Activated T-helper 1 cell treated with anti-CD3 and anti-CD28 coated beads, Interleukin-12 subunit alpha, Interleukin-12 subunit beta, Interleukin-2, Interleukin-4 antibody, amounts not matched to agents 30 ng/mL and 10 ng/mL and 1 ng/mL, durations not matched to agents 14 hours and 24 hours and 36 hours (primary cell): ENCODE measurements around the gene SLC6A5. TPM values are rescaled to one million over a fixed set of nuclear protein-coding genes. Genes with fewer than 3 reads are reported as not detected.
"Not testable (repeated sequence)": the region's sequence is repeated elsewhere in the genome, so short reads cannot be mapped to it uniquely, and the experiment has no call there.

Experiments used
- DNase-seq: peaks from one replicate; pipeline ENCODE4 v3.0.0; 2021; ENCODE audit warnings: low spot score
- H3K27ac Mint-ChIP-seq: one replicate; pipeline ENCODE4 v1.8.0; 2021; ENCODE audit warnings: mild to moderate bottlenecking, mixed read lengths
- H3K27me3 Mint-ChIP-seq: one replicate; pipeline ENCODE4 v1.8.0; 2022; ENCODE audit warnings: mild to moderate bottlenecking, moderate library complexity, mixed read lengths; ENCODE audit not compliant: insufficient read depth
- H3K36me3 Mint-ChIP-seq: one replicate; pipeline ENCODE4 v1.8.0; 2021; ENCODE audit warnings: low read depth, mixed read lengths
- H3K4me1 Mint-ChIP-seq: one replicate; pipeline ENCODE4 v1.8.0; 2021; ENCODE audit warnings: low read depth, mixed read lengths
- H3K4me3 Mint-ChIP-seq: one replicate; pipeline ENCODE4 v1.8.0; 2021; ENCODE audit warnings: mild to moderate bottlenecking, moderate library complexity, mixed read lengths
- H3K9me3 Mint-ChIP-seq: one replicate; pipeline ENCODE4 v1.8.0; 2021; ENCODE audit warnings: mixed read lengths
- intact Hi-C: fragments of 100-400 bp; cut with micrococcal nuclease; formaldehyde crosslinking; loops from one replicate; pipeline ENCODE4 v1.15.1; 2024
- total RNA-seq: library from RNA; stranded (reverse); gene quantifications from 2 replicates; pipeline ENCODE4 v1.2.3, GENCODE V29; 2022

The SLC6A5 gene
- not detected in 2 replicates for total RNA-seq

DNA sequence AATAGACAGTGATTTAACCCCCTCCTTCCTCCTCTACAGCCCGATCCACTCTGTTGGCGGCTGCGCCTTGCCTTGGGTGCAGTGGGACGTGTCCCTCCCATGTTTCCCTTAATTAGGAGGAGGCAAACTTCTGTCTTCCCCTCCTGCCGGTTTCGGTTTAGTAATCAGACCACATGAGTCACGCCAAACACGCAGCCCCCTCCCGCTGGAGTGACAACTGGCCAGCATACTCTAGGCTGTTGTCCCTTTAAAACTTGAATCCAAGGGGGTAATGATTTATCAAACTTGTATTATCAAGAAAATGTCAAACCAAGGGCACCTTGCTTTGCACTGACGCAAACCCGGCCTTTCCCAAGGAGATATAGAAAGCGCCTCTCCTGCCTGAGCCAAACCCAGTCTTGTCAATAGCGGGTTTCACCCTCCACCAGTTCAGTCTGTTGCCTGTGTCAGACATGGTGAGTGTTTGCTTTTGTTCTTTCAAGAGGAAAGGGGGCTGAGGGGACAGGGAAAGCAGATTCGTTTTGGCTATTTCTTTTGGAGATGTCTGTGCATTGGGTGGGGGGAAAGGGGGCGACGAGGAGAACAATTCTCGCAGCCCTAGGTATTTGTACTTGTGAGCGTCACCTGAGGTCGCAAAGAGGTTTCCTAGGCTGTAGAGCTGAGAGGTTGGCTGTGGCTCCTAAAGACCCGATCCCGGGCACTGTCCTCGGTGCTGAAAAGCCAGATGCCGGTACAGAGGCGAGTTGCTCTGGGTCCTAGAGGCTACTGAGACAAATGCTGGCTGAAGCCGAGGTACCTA, at the start of gene SLC6A5:
Gene SLC6A5, plus strand, starts transcription at position 388 of the 799 bp plus-strand sequence. Its CDS starts 65 bp downstream, at position 453.
- Mint-ChIP-seq H3K9me3 (peaks cover 12% of the 10 kb centered on the region), H3K36me3 (peaks cover 2% of the 10 kb centered on the region), H3K27me3 (peaks cover 77% of the 10 kb centered on the region), H3K4me3 (no peak within 1 kb of the TSS), H3K4me1 (no peaks in the 10 kb centered on the region), H3K27ac (peak within 1 kb of the TSS; percentile 40)
- intact Hi-C loops, result loop anchor here (2.0 to 5.0 kb wide), 2 partner anchors 73 to 443 kb away; no protein-coding TSS in a partner anchor
- DNase-seq, result no peak

DNA sequence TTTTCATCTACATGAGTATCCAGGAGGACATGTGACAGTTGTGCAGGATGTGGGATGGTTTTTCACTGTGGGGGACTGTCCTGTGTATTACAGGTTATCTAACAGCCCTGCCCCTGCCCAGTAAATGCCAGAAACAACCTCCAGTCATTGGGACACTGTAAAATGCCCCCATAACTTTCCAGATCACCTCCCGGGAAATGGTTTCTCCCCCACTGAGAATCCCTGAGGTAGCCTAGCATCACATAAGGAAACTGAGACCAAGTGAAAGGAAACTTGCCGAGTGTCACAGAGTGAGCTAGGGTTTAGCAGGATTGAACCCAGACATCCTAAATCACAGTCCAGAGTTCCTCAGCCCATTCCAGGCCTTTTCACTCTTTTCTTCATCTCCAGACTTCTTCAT, 48.3 kb upstream of the SLC6A5 start:
- Mint-ChIP-seq H3K27ac (no peak overlapping the region), H3K4me3 (no peak overlapping the region), H3K27me3 (peaks cover 1% of the 10 kb centered on the region), H3K9me3 (no peaks in the 10 kb centered on the region), H3K4me1 (no peaks in the 10 kb centered on the region), H3K36me3 (no peaks in the 10 kb centered on the region)
- intact Hi-C loops, result no loop called here
- DNase-seq, result no peak

DNA sequence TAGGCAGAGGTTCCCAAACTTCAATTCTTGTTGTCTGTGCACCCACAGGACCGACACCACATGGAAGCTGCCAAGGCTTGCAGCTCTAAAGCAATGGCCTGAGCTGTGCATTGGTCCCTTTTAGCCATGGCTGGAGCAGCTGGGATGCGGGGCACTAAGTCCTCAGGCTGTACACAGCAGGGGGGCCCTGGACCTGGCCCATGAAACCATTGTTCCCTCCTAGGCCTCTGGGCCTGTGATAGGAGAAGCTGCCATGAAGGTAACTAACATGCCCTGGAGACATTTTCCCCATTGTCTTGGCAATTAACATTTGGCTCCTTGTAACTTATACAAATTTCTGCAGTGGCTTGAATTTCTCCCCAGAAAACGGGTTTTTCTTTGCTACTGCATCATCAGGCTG, 43.6 kb upstream of the SLC6A5 start:
- no peaks in the 10 kb centered on the region for H3K36me3 Mint-ChIP-seq
- peaks cover 1% of the 10 kb centered on the region for H3K27me3 Mint-ChIP-seq
- intact Hi-C loops, result no loop called here
- no peaks in the 10 kb centered on the region for H3K9me3 Mint-ChIP-seq
- no peak overlapping the region for H3K4me3 Mint-ChIP-seq
- no peak overlapping the region for H3K27ac Mint-ChIP-seq
- H3K4me1 Mint-ChIP-seq, result no peaks in the 10 kb centered on the region
- DNase-seq, result no peak

DNA sequence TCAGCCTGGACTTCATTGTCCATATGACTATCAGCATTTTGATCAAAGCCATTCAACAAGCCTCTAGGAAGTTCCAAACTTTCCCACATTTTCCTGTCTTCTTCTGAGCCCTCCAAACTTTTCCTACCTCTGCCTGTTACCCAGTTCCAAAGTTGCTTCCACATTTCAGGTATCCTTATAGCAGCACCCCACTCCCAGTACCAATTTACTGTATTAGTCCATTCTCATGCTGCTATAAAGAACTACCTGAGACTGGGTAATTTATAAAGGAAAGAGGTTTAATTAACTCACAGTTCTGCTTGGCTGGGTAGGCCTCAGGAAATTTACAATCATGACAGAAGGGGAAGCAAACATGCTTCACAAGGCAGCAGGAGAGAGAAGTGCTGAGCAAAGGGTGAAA, 43.0 kb upstream of the SLC6A5 start:
- DNase-seq, H3K36me3 Mint-ChIP-seq, H3K4me1 Mint-ChIP-seq, intact Hi-C loops, H3K27ac Mint-ChIP-seq, H3K9me3 Mint-ChIP-seq, H3K27me3 Mint-ChIP-seq, H3K4me3 Mint-ChIP-seq: not testable (repeated sequence)

DNA sequence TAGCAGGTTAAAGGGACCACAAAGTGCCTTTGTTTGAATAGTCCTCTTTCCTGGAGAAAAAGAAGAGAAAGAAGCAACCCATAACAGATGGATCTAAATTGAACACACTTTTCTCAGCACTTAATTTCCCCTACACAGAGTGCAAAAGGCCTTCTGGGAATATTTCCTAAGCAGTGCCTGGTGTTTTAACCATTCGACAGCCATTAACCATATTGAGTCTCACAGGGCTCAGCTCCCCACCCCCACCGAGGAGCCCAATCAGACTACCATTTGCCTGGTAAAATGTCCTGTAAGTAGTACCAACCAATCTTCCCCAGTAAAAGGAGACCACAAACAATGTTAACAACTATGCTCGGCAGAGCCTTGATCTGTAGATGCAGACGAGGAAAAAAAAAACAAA, 40.7 kb upstream of the SLC6A5 start:
- H3K4me3 Mint-ChIP-seq, result no peak overlapping the region
- no peaks in the 10 kb centered on the region for H3K4me1 Mint-ChIP-seq
- no peak for DNase-seq
- H3K27ac Mint-ChIP-seq, result no peak overlapping the region
- H3K36me3 Mint-ChIP-seq, result no peaks in the 10 kb centered on the region
- peaks cover 5% of the 10 kb centered on the region for H3K27me3 Mint-ChIP-seq
- H3K9me3 Mint-ChIP-seq, result no peaks in the 10 kb centered on the region
- intact Hi-C loops, result no loop called here

DNA sequence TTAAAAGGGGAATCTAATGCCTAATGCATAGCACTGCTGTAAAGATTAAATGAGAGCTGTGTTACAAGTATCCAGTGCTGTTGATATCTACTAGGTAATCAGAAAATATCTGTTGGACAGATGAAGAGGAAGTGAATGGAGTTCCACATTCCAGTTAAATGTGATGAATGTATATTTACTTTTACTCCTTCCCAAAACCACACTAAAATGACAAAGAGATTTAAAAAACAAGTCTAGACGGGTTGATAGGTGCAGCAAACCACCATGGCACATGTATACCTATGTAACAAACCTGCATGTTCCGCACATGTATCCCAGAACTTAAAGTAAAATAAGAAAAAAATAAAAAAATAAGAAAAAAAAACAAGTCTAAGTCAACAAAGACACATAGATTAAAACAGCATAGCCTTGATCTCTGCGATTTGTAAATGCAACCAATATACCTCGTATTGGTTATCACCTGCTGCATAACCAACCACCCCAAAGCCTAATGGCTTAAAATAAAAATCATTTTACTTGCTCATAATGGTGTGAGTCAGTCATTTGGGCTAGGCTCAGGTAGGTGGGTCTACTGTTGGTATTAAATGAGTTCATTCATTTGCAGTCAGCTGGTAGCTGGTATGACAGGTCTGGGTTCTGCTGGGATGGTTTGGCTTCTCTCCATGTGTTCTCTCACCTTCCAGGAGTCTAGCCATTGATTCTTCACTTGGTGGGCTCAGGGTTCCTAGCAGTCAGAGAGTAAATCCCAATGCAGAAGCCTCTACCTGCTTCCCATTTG, 39.7 kb upstream of the SLC6A5 start:
- H3K27me3 Mint-ChIP-seq, result peaks cover 4% of the 10 kb centered on the region
- intact Hi-C loops, result no loop called here
- H3K27ac Mint-ChIP-seq, result no peak overlapping the region
- DNase-seq, result no peak
- no peak overlapping the region for H3K4me3 Mint-ChIP-seq
- no peaks in the 10 kb centered on the region for H3K4me1 Mint-ChIP-seq
- no peaks in the 10 kb centered on the region for H3K9me3 Mint-ChIP-seq
- H3K36me3 Mint-ChIP-seq, result no peaks in the 10 kb centered on the region

DNA sequence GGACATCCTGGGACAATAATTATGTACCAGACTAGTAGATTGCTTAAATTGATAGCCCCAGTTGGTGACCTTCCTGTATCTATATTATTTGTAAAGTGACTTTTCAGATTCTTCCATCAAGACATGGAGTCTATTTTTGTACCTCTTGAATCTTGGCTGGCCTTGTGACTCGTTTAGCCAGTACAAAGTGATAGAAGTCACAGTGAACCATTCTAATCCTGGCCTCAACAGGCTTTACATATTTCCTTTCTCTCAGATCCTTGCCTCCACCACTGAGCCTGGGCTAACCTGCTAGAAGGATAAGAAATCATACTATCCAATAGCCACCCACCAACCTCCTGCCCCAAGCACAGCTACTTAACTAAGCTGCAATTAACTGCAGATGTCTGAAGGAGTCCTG, 37.5 kb upstream of the SLC6A5 start:
- Mint-ChIP-seq H3K4me1 (no peaks in the 10 kb centered on the region), H3K9me3 (no peaks in the 10 kb centered on the region), H3K36me3 (no peaks in the 10 kb centered on the region), H3K27ac (no peak overlapping the region), H3K4me3 (no peak overlapping the region), H3K27me3 (peaks cover 4% of the 10 kb centered on the region)
- intact Hi-C loops, result no loop called here
- DNase-seq, result no peak

DNA sequence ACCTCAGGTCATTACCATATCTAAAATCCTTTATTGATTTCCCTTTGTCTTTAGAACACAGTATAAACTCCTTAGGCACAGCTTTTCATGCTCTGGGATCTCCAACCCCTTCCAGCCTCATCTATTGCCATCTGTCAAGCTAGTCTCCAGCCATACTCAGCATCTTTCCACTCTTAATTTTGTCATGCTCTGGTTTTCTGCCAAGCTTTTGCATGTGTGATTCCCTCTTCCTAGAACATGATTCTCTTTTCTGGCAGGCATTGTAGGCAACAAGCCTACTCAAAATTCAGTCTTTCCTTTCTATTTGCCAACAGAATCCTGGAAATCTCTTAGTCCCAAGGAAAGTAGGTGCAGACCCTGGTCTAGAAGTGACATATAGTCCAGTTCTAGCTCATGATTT, 35.5 kb upstream of the SLC6A5 start:
- Mint-ChIP-seq H3K9me3 (no peaks in the 10 kb centered on the region), H3K27me3 (peaks cover 4% of the 10 kb centered on the region)

DNA sequence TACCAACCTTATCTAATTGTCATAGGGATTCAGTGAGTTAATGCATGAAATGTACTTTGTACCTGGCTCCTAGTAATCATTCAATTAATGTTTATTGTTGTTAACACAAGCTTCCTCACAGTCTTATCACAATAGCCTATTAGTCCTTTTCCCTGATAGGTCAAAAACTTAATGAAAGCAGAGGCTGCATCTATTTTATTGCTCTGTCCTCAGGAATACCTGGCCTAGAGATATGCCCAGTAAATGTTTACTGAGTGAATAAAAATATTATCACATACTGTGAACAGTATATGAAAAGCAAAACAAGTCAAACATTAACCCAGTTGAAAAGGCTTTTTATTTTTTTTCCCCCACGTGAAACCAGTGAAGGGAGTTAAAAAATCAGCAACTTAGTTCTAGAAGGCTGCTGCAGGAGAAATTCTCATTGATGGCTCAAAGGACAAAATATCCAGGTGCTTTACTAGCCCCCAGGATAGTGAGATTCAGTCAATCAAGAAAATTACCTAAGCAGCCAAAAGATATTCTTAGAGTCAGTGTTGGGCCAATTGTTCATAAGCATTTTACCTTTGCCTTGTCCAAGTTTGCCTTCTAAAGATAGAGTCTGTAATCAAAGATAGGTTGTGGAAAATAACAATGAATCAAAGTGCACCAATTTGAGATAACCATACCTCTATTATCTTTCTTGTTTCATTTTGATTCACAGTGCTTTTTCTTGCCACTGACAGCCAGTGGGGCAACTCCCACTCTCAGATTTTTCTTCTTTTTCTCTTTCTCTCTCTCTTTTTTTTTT, 34.4 kb upstream of the SLC6A5 start:
- peaks cover 4% of the 10 kb centered on the region for H3K27me3 Mint-ChIP-seq
- DNase-seq, result no peak
- H3K36me3 Mint-ChIP-seq, result no peaks in the 10 kb centered on the region
- H3K27ac Mint-ChIP-seq, result no peak overlapping the region
- no peaks in the 10 kb centered on the region for H3K9me3 Mint-ChIP-seq
- H3K4me3 Mint-ChIP-seq, result no peak overlapping the region
- no peaks in the 10 kb centered on the region for H3K4me1 Mint-ChIP-seq
- intact Hi-C loops, result no loop called here

More for the DNA sequence above, 35.5 kb upstream of the SLC6A5 start:
- H3K4me1 Mint-ChIP-seq, result no peaks in the 10 kb centered on the region
- no peaks in the 10 kb centered on the region for H3K36me3 Mint-ChIP-seq
- DNase-seq, result no peak
- intact Hi-C loops, result no loop called here
- H3K4me3 Mint-ChIP-seq, result no peak overlapping the region
- no peak overlapping the region for H3K27ac Mint-ChIP-seq

DNA sequence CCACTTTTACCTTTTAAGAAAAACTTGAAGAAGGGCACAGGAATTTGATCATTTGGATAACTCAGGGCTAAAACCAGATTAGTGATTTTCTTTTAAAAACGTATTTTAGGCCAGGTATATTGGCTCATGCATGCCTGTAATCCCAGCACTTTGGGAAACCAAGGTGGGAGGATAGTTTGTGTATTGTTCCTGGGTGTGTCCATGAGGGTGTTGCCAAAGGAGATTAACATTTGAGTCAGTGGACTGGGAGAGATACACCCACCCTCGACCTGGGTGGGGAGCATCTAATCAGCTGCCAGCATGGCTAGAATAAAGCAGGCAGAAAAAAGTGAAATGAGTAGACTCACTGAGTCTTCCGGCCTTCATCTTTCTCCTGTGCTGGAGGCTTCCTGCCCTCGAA, 33.3 kb upstream of the SLC6A5 start:
- H3K27ac Mint-ChIP-seq, H3K4me3 Mint-ChIP-seq, intact Hi-C loops, DNase-seq, H3K27me3 Mint-ChIP-seq, H3K36me3 Mint-ChIP-seq, H3K9me3 Mint-ChIP-seq, H3K4me1 Mint-ChIP-seq: not testable (repeated sequence)

DNA sequence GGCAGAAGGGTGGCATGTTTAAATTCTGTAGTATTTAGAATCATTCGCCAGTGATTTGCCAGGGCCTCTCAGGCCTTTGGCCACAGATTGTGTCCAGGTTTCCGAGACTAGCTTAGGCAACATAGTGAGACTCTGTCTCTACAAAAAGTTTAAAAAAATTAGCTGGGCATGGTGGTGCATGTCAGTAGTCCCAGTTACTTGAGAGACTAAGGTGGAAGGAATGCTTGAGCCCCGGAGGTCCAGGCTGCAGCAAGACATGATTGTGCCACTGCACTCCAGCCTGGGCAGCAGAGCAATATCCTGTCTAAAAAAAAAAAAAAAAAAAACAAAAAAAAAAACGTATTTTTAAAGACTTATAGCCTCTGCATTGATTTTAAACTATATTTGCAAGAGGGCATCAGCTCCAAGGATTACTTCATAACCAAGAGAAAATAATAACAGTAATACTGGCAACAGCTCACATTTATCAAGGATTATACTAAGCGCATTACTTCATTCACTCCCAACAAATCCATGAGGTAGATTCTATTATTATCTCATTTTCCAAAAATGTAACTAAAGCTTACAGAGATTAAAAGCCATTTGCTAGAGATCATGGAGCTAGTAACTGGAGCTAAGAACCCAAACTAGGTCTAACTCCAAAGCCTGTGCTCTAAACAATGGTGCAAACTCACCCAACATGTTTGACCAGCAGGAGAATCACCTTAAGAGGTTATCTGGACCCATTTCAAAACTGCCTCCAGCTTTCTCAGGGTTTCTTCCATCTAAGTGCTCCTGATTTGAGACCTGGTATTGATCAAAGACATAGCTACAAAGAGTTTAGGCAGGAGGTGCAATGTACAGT, 32.6 kb upstream of the SLC6A5 start:
- DNase-seq, result no peak
- Mint-ChIP-seq H3K36me3 (no peaks in the 10 kb centered on the region), H3K4me3 (no peak overlapping the region), H3K9me3 (no peaks in the 10 kb centered on the region), H3K4me1 (no peaks in the 10 kb centered on the region), H3K27ac (no peak overlapping the region), H3K27me3 (no peaks in the 10 kb centered on the region)
- intact Hi-C loops, result no loop called here

DNA sequence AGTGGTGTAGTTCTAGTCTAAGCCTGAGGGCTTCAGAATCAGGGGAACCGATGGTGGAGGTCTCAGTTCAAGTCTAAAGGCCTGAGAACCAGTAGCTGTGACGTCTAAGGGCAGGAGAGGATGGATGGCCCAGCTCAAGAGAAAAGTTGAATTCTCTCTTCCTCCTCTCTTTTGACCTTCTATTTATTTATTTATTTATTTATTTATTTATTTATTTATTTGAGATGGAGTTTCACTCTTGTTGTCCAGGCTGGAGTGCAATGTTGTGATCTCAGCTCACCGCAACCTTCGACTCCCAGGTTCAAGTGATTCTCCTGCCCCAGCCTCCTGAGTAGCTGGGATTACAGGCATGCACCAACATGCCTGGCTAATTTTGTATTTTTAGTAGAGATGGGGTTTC, 19.7 kb upstream of the SLC6A5 start:
- H3K4me1 Mint-ChIP-seq, H3K9me3 Mint-ChIP-seq, DNase-seq, H3K27ac Mint-ChIP-seq, H3K4me3 Mint-ChIP-seq, intact Hi-C loops, H3K27me3 Mint-ChIP-seq, H3K36me3 Mint-ChIP-seq: not testable (repeated sequence)
